ENCODE measurements around the gene RAB30. TPM values are rescaled to one million over a fixed set of nuclear protein-coding genes. Genes with fewer than 3 reads are reported as not detected.

Gene RAB30
- total RNA-seq, 2 experiments from 2014 or later = 76.2 to 79.2 TPM

- peaks cover 20% of the 10 kb centered on the region for H3K4me1 Mint-ChIP-seq (ENCODE audit: low read depth)
- ATAC-seq (ENCODE audit: poor library complexity) = no peak
- Histone ChIP-seq H3K27ac (ENCODE audit: low read depth in 1 of 2, low read length in 2 of 2) (no peak overlapping the region), H3K4me3 (ENCODE audit: low read length) (no peak overlapping the region), H3K36me3 (ENCODE audit: insufficient read depth, low read length) (no peaks in the 10 kb centered on the region), H3K27me3 (ENCODE audit: control insufficient read depth in 1 of 2, insufficient read depth in 2 of 2, low read length in 2 of 2) (no peaks in the 10 kb centered on the region), H3K9me3 (ENCODE audit: control insufficient read depth in 1 of 2, insufficient read depth in 1 of 2, low read length in 2 of 2) (peaks cover 0 to 10% of the 10 kb centered on the region in 2 experiments), H3K4me1 (ENCODE audit: insufficient read depth, low read length) (no peaks in the 10 kb centered on the region)
- peaks cover 5% of the 10 kb centered on the region for H3K9me3 Mint-ChIP-seq
- TF ChIP-seq CTCF (IDR thresholded peaks at IDR 0.05) = no peak
- intact Hi-C loops (cut with DNase I, micrococcal nuclease) = no loop called here
- peaks cover 15% of the 10 kb centered on the region for H3K36me3 Mint-ChIP-seq (ENCODE audit: low read depth)
- POLR2A ChIA-PET = interaction anchor here (1.4 kb wide), 1 partner anchor 18 kb away, joined by 6 read pairs; no protein-coding TSS in a partner anchor
- CTCF ChIA-PET = interaction anchor here (0.9 to 1.4 kb wide), 2 partner anchors 15 to 47 kb away, joined by 3 to 4 read pairs; no protein-coding TSS in a partner anchor
- H3K4me3 Mint-ChIP-seq = no peak overlapping the region
- no peaks in the 10 kb centered on the region for H3K27me3 Mint-ChIP-seq
- no peak overlapping the region for H3K27ac Mint-ChIP-seq
- no peak for DNase-seq
Measured at GRCh38 chr11:82942376-82942775, 129.3 kb downstream of the RAB30 start.

GRCh38 chr11:82939456-82939855 is 132.2 kb downstream of the RAB30 start:
- no peak overlapping the region for H3K27ac Mint-ChIP-seq
- H3K4me1 ChIP-seq (ENCODE audit: insufficient read depth, low read length) = no peaks in the 10 kb centered on the region
- ATAC-seq (ENCODE audit: poor library complexity) = no peak
- no peaks in the 10 kb centered on the region for H3K27me3 Mint-ChIP-seq
- DNase-seq = no peak
- no peak overlapping the region for H3K4me3 ChIP-seq (ENCODE audit: low read length)
- H3K4me3 Mint-ChIP-seq = no peak overlapping the region
- H3K9me3 Mint-ChIP-seq = peaks cover 5% of the 10 kb centered on the region
- POLR2A ChIA-PET = interaction anchor here (1.5 kb wide), 1 partner anchor 17 kb away, joined by 5 read pairs; no protein-coding TSS in a partner anchor
- H3K4me1 Mint-ChIP-seq (ENCODE audit: low read depth) = peaks cover 22% of the 10 kb centered on the region
- CTCF ChIA-PET = no interaction called here
- H3K9me3 ChIP-seq (ENCODE audit: control insufficient read depth in 1 of 2, insufficient read depth in 1 of 2, low read length in 2 of 2) = peaks cover 0 to 5% of the 10 kb centered on the region in 2 experiments
- peaks cover 11% of the 10 kb centered on the region for H3K36me3 Mint-ChIP-seq (ENCODE audit: low read depth)
- H3K27ac ChIP-seq (ENCODE audit: low read depth in 1 of 2, low read length in 2 of 2) = no peak overlapping the region
- no peaks in the 10 kb centered on the region for H3K27me3 ChIP-seq (ENCODE audit: control insufficient read depth in 1 of 2, insufficient read depth in 2 of 2, low read length in 2 of 2)
- no peak for TF ChIP-seq CTCF (IDR thresholded peaks at IDR 0.05)
- intact Hi-C loops (cut with DNase I, micrococcal nuclease) = no loop called here
- H3K36me3 ChIP-seq (ENCODE audit: insufficient read depth, low read length) = no peaks in the 10 kb centered on the region

GRCh38 chr11:82937554-82937953 is 134.1 kb downstream of the RAB30 start:
- peaks cover 0 to 4% of the 10 kb centered on the region in 2 experiments for H3K9me3 ChIP-seq (ENCODE audit: control insufficient read depth in 1 of 2, insufficient read depth in 1 of 2, low read length in 2 of 2)
- Mint-ChIP-seq H3K9me3 (peaks cover 5% of the 10 kb centered on the region), H3K4me1 (ENCODE audit: low read depth) (peaks cover 33% of the 10 kb centered on the region), H3K4me3 (no peak overlapping the region), H3K27me3 (no peaks in the 10 kb centered on the region), H3K27ac (no peak overlapping the region), H3K36me3 (ENCODE audit: low read depth) (peaks cover 11% of the 10 kb centered on the region)
- H3K36me3 ChIP-seq (ENCODE audit: insufficient read depth, low read length) = no peaks in the 10 kb centered on the region
- peaks cover under 1% of the 10 kb centered on the region for H3K4me1 ChIP-seq (ENCODE audit: insufficient read depth, low read length)
- no peak overlapping the region for H3K4me3 ChIP-seq (ENCODE audit: low read length)
- H3K27me3 ChIP-seq (ENCODE audit: control insufficient read depth in 1 of 2, insufficient read depth in 2 of 2, low read length in 2 of 2) = no peaks in the 10 kb centered on the region
- ATAC-seq (ENCODE audit: poor library complexity) (no peak), DNase-seq (no peak)
- CTCF ChIA-PET = no interaction called here
- TF ChIP-seq CTCF (IDR thresholded peaks at IDR 0.05) = no peak
- intact Hi-C loops (cut with DNase I, micrococcal nuclease) = no loop called here
- H3K27ac ChIP-seq (ENCODE audit: low read depth in 1 of 2, low read length in 2 of 2) = no peak overlapping the region
- POLR2A ChIA-PET = no interaction called here
